HG02840 (cell line): ENCODE data around the gene ADCY4.
A peak's percentile ranks its signal among the peaks of the same experiment; 100 is the strongest.
"Not testable (repeated sequence)": the region's sequence is repeated elsewhere in the genome, so short reads cannot be mapped to it uniquely, and the experiment has no call there.

Experiments
- ATAC-seq: cut with Tn5 transposase; IDR thresholded peaks from one replicate; pipeline ENCODE4 v1.9.1; 2021; ENCODE audit warnings: mild to moderate bottlenecking, moderate library complexity, moderate number of reproducible peaks; ENCODE audit not compliant: unreplicated experiment, low FRiP score

The ADCY4 gene

DNA sequence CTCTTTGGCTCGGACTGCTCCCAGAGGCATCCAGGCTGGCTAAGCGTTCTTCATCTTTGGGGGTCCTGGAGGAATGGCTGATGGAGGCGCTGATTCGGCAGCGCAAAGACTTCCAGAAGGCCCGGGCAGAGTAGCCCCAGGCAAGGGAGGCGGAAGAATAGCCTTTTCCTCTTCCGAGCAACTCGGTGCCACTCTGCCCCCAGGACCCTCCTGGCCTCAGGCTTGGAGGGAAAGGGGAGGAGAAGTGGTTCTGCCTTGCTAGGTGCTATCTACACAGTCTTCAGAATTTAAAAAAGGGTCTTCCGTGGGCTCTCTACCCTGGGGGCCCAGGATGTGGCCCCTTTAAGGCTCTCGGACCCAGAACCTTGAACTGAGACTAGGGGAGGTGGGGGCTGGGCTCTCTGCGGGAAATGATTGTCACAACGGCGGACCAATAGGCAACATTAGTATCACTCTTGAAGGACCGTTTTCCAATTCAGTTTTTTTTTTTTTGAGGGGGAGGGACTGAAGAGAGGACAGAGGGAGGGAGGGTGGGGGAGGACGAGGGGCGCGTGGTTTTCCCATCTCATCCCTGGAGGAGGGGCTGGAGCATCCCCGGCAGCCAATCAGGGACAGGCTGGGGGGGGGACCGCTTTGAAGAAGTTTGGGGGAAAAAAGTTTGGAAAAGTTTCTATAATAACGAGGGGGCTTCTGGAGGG, 32.8 kb upstream of the ADCY4 start, which contains the start of gene NFATC4:
Gene NFATC4 (plus strand): TSS at position 671 of the 698 bp plus-strand sequence. CDS start 157 bp downstream, outside the sequence.
- no peak for ATAC-seq

DNA sequence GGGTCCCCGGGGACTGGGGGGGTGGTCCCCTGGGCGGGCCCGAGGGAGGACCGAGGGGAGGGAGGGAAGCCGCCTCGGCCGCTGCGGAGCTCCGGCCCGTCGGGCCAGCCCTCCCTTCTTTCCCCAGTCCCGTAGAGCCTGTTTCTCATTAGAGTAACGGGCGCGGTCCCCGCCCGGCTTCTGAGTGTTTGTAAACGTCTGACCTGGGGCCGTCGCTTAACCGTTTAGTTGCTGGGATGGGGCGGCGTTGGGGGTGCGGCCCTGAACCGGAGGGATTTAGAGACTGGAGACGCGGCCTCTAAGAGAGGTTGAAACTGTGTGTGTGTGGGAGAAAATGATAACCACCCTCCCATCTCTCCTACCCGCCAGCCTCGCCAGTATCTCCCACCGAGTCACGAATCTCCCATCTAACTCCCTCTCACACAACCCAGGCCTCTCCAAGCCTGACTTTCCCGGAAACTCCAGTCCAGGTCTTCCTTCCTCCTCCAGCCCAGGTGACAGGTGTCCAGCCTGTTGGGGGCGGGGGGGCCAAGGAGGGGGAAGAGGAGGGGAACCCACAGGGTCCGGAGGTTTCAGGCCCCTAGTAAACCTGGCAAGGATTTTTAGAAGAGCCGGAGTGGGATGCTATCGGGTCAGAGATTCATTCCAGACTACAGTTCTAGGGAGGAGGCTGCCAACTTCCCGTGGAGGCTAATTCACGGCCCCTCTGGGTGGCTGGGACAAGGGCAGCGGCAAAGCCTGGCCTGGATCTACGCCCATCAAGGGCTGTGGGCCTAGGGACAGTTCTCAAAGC, 32.0 kb upstream of the ADCY4 start:
- peak; percentile 65 for ATAC-seq

DNA sequence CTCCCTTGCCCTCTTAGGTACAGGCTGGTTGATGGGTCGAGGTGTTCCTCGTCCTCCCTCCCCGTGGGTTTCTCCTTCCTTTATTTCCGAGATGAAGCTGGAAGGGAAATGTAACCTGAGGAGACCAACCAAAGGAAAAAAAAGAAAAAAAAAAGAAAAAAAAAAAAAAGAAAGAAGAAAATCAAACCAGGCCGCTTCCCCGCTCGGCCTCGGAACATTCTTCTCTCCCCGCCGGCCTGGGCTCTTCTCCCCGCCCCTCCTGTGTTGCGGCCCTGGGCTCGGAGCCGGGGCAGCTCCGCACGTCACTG, 31.5 kb upstream of the ADCY4 start:
- no peak for ATAC-seq

DNA sequence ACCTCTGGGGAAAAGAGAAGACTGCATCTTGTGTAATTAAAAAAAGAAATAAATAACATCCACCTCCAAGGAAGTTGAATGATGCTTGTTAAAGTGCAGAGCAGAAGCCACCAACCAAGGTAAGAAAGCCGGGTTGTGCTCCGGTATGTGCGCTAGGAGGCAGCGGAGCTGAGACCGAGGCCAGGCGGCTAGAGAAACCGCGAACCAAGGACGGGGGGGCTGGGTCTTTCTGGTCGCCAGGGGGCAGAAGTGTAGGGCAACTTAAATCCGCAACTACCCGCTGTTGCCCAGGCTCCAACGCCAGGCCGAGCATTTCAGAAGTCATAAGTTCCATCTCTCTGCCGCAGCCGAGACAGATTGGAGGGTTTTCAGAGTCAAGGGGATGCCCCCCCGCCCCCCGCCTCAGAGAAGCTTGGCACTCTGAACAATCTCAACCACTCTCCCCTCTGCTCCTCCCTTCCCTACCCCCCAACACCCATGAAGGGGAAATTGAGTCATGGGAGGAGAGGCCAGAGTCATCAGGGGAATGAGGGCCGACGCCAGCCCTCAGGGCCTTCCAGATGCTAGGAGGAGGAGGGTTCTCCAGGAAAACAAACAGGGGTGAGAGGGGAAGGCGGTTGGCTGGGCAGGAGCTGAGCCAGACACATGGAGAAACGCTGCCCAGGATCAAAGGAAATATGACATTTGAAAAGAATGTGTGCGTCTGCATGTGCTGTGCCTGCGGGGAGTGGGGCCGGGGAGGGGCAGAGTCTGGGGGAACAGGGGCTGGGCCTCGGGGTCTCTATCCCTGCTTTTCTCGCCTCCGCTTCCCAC, 30.9 kb upstream of the ADCY4 start:
- ATAC-seq = no peak

DNA sequence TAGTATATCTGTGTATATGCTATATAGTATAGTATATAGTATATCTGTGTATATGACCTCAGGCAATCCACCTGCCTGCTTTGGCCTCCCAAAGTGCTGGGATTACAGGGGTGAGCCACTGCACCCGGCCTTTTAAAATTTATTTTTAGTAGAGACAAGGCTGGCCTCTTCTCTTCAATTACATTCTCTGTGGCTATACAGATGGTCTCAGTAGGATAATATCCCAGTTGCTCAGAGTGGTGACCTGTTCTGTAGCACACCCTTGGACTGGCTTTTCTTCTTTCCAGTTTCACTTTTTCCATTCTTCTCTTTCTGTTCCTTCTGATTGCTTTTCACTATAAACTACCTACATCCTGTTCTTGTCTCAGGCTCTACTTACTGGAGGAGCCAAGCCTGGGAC, 30.0 kb upstream of the ADCY4 start:
- ATAC-seq = no peak

DNA sequence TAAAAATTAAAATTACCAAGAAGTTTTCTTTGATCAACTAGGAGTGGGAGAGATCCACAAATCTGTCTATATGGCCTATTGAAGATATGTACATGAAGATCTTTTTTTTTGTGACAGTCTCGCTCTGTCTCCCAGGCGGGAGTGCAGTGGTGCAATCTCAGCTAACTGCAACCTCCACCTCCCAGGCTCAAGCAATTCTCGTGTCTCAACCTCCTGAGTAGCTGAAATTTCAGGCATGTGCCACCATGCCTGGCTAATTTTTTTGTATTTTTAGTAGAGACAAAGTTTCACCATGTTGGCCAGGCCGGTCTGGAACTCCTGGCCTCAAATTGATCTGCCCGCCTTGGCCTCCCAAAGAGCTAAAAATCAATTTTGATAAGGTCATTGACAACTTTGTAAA, 28.5 kb upstream of the ADCY4 start:
- no peak for ATAC-seq

DNA sequence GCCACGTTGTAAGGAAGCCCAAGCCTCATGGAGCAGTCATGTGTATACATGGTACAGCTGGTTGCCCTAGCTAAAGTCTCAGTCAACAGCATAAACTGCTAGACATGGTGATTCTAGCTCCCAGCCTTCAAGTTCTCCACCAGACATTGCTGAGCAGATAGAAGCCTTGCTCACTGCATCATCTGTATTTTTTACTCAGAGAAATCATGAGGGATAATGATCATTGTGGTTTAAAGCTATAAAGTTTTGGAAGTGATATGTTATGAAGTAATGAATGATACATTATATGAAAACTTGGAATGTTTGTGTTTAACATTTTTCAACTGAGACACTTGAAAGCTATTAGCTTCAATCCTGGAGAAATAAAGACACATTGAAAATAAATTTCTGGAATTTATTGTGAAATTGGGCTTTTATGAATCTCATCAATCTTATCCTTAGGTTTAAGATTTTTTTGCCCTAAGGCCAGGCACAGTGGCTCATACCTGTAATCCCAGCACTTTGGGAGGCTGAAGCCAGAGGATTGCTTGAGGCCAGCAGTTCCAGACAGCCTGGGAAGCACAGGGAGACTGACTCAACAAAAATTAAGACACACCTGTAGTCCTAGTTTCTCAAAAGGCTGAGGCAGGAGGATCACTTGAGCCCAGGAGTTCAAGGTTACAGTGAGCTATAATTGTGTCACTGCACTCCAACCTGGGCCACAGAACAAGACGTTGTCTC, 27.5 kb upstream of the ADCY4 start:
- ATAC-seq = no peak

DNA sequence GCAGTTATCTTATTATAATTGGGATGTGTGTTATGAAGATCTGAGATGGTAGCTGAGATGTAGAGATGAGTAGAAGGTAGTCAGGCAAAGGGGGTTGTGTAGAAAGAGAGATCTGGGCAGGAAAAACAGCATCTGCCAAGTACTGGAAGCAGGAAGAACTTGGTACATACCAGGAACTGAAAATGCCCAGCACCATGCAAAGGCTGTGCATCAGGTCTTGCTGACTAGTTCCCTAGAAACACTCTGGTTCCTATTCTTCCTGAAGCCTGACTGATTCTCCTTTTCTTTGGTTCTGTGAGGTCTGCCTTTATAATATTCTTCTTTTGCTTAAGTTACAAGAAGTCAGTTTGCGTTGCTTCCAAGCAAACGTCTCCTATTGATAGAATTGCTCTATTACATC, 26.5 kb upstream of the ADCY4 start:
- ATAC-seq = no peak

DNA sequence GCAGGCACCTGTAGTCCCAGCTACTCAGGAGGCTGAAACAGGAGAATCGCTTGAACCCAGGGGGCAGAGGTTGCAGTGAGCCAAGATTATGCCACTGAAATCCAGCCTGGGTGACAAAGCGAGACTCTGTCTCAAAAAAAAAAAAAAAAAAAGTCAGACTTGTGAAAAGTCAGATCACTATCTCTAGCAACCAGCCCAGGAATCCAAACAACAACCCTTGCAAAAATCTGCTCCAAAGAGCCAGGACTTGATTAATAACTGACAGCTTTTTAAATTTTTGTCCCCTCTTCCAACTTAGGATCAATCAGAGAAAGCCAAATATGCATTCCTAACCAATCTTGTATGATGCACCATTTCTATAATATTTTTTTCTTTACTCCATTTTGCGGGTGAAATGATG, 25.4 kb upstream of the ADCY4 start:
- ATAC-seq = no peak

DNA sequence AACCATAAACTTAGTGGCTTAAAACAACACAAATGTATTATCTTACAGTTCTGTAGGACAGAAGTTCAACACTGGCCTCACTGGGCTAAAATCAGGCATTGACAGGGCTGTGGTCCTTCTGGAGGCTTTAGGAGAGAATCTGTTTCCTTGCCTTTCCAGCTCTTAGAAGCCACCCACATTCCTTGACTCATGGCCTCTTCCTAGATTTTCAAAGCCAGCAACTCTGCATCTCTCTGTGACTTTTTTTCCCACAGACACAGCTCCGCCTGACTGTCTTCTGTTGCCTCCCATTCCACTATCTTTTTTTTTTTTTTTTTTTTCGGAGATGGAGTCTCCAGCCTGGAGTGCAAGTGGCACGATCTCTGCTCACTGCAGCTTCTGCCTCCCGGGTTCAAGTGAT, 21.3 kb upstream of the ADCY4 start:
- no peak for ATAC-seq

DNA sequence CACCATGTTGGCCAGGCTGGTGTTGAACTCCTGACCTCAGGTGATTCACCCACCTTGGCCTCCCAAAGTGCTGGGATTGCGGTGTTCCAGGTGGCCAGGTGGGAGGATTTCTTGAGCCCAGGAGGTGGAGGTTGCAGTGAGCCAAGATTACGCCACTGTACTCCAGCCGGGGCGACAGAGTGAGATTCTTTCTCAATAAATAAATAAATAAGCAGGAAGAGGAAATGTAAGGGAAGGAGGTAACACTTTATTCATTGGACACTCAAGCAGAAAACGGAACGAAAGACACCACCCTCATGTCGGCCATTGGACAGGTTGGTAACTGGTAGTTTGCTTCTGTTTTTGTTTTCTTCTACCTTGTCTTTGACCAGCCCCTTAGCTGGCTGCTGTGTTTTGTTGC, 20.1 kb upstream of the ADCY4 start:
- no peak for ATAC-seq

DNA sequence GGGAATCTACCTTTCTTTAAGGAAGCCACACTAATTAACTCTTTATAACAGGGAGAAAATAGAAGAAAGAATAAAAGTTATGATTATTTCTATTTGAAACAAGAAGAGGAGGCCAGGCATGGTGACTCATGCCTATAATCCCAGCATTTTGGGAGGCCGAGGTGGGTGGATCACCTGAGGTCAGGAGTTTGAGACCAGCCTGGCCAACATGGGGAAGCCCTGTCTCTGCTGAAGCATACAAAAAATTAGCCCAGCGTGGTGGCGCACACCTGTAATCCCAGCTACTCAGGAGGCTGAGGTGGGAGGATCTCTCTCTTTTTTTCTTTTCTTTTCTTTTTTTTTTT, 19.6 kb upstream of the ADCY4 start:
- ATAC-seq = not testable (repeated sequence)

DNA sequence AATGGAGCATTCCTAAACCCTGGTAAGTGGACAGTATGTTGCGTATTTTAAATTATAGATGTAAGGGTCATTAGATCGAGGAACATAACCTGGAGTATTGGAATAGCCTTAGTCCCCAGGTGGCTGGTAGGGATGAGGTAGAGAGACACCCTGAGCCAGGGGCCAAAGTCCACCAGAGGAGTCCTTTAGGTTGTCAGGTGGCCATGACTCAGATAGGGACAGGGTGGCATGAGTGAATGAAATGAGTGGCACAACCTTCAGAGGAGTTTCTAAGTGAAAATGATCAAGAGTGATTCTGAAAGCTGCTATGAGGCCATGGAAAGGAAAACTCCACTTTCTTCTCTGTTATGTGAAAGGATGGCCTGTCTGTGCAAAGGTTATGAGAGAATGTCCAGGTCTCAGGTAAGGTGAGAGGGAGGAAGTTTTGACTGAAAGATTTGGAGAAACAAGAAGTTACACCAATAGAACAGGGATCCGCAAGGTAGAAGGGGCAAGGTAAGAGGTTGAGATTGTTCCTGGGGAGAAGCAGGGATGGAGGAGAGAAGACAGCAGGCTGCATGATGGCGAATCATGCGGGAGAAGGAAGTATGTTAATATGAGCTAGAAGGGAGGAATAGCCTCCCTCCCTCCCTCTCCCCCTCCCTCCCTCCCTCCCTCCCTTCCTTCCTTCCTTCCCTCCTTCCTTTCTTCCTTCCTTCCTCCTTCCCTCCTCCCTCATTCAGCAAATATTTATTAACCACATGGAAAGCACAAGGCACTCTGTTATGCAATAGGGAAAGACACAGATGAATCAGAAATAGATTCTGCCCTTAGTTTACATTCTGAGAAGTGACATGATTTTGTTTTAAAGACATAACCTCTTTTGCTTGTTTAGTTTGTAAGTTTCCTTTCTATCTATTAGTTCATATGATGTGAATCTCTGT, 18.9 kb upstream of the ADCY4 start:
- ATAC-seq = no peak

DNA sequence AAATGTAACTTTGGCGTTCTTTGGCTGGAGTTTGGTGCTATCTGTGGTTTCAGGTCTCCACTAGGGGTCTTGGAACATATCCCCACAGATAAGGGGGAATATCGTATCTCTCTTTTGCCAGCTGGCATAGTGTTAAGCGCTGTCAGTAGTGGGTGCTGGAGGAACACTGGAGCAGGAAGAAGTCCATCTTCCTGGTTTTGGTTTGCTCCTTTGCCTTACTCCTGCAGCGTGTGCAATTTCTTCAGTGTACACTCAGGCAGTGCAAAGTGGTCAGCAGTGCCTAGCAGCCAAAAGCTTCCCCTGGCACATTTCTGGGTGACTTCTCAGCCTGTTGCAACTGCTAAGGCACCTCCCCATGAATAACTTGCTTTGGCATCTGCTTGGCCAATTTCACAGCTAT, 16.6 kb upstream of the ADCY4 start:
- ATAC-seq = no peak

DNA sequence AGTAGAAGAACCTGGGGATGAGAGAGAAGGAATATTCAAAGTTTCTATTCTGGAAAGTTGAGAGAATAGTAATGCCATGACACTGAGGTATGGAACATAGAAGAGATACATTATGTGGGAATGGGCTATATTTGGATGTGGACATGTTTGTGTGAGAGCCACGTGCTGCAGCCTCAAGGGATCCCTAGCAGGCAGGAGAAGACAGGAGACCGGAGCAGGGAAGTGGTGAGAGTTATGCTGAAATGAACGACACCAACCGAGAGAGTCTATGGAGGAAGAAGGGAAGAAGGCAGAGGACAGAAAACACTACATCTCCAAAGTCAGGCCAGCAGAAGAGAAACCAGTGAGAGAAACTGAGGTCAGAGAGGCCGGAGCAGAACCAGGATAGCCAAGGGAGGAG, 14.9 kb upstream of the ADCY4 start:
- no peak for ATAC-seq

DNA sequence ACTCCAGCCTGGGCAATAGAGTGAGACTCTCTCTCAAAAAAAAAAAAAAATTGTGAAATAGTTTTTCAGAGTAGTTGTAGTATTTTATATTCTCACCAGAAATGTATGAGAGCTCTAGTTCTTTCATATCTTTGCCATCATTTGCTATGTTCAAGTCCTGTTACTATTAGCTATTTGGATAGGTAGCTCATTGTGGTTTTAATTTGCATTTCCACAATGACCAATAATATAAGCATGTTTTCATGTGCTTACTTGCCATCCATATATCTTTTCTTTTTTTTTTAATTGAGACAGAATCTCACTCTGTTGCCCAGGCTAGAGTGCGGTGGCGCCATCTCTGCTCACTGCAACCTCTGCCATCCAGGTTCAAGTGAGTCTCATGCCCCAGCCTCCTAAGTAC, 13.3 kb upstream of the ADCY4 start:
- ATAC-seq = no peak

DNA sequence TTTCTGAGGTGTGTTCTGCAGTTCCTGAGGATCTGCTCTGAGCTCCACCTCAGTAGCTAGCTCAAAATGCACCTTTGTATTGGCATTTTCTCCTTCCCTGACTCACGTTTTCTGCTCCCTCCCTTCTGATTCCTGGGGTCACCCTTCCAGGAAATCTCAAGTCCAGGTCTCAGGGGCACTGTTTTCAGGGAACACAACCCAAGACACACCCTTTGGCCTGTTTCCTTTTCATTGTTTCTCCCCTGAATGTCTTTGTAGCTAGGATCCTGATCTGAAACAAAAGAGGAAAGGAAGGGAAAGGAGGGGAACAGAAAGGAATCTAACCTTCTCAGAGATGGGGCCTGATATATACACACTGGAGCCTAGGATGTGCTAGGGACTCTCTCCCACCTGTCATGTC, 12.3 kb upstream of the ADCY4 start:
- ATAC-seq = no peak

DNA sequence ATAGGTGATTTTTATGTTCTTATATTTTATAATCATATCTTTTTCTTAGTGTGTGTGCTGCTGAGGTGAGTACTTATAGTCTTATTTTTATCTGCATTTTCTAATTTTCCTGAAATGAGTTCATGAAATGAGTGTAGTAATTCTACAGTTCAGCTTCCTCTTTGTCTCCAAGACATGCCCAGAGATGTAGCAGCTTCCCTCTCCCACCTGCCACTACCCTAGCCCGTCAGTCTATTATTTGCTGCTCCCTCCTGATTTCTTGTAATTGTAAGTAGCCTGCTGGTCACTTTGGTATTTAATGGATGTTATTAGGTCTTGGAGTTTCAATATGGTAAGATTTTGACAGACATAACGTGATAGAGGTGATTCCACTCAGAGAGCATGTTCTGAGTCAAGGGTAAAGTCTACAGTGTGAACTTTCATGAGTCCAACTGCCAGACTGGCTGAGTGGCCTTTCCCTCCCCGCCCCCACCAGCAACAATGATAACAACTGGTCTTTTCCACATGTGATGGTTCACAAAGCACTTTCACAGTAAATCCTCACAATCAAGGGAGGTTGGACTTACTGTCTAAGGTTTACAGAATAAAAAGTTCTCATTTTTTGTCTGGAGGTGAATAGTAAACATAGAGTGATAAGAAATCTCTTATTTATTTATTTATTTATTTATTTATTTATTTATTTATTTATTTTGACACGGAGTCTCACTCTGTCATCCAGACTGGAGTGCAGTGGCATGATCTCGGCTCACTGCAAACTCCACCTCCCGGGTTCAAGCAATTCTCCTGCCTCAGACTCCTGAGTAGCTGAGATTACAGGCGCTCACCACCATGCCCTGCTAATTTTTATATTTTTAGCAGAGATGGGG, 9.2 kb upstream of the ADCY4 start:
- no peak for ATAC-seq

DNA sequence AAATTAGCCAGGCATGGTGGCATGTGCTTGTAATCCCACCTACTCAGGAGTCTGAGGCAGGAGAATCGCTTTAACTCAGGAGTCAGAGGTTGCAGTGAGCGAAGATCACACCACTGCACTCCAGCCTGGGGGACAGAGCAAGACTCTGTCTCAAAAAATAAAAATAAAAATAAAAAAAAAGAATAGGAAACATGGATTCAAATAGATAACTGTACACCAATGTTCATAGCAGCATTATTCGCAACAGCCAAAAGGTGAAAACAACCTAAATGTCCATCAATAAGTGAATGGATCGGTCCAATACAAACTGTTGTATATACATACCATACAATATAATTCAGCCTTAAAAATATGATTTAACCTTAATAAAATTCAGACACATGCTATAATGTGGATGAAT, 8.0 kb upstream of the ADCY4 start:
- ATAC-seq = no peak
